ENCODE results near the gene XRCC2. TPM values are rescaled to one million over a fixed set of nuclear protein-coding genes. Genes with fewer than 3 reads are reported as not detected.
"Not testable (repeated sequence)": the region's sequence is repeated elsewhere in the genome, so short reads cannot be mapped to it uniquely, and the experiment has no call there.

The XRCC2 gene
- total RNA-seq, 1 donor from 2014 or later = 0.24 TPM

DNA sequence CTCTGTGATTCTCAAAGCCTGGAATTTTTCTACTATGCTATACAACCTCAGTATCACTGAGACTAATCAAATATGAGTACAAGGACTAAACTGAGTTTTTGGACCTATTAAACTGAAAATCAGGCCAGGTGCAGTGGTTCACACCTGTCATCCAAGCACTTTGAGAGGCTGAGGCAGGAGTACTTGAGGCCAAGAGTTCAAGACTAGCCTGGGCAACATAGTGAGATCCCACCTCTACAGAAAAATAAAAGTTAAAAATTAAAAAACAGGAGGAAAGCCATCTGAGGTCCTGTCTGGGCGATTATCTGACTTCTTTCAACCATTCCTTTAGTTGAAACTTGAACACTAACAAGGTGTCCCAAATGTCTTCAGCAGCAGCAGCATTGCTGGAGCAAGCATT lies 7.0 kb downstream of the XRCC2 start:
- intact Hi-C loops (cut with DNase I) = no loop called here

DNA sequence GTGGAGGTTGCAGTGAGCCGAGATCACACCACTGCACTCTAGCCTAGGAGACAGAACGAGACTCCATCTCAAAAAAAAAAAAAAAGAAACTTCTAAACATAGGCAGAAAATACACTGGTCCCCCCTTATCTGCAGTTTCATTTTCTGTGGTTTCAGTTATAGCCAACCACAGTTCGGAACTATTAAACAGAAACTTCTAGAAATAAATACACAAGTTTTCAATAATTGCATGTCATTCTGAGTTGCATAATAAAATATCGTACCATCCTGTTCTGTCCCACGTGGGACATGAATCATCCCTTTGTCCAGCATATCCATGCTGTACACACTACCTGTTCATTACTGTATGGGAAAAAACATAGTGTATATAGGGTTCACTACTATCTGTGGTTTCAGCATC lies 8.0 kb downstream of the XRCC2 start:
- DNase-seq (ENCODE audit: low spot score) = no peak
- intact Hi-C loops (cut with DNase I) = no loop called here

More for the DNA sequence above, 7.0 kb downstream of the XRCC2 start:
- no peak for DNase-seq (ENCODE audit: low spot score)

DNA sequence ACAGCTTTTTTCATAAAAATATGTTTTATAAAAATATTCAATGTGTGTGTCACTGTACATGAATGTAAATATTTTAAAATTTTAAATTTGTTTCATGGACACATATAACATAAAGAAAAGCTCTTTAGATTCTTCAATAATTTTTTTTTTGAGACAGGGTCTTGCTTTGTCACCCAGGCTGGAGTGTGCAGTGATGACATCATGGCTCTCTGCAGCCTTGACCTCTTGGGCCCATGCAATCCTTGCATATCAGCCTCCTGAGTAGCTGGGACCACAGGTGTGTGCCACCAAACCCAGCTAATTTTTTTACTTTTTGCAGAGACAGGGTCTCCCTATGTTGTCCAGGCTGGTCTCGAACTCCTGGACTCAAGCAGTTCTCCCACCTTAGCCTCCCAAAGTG lies 9.9 kb downstream of the XRCC2 start:
- intact Hi-C loops (cut with DNase I) = no loop called here
- DNase-seq (ENCODE audit: low spot score) = no peak

DNA sequence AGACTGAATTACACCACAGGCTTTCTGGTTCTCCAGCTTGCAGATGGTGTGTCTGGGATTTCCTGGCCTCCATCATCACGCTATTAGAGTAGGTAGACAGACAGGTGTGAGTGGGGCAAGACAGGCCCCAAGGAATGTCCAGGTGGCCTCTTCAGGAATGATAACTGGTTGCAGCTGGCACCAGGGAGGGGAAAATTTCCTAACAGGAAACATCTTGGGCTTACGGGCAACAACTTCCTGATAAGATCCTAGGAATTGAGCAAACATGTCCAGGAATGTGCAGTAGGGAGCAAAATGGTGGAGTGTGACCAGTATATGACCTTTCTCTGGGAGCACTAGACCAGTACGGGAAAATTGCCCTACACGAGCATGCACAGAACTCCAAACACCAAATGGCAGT lies 11.3 kb downstream of the XRCC2 start:
- DNase-seq (ENCODE audit: low spot score) = no peak
- intact Hi-C loops (cut with DNase I) = no loop called here

DNA sequence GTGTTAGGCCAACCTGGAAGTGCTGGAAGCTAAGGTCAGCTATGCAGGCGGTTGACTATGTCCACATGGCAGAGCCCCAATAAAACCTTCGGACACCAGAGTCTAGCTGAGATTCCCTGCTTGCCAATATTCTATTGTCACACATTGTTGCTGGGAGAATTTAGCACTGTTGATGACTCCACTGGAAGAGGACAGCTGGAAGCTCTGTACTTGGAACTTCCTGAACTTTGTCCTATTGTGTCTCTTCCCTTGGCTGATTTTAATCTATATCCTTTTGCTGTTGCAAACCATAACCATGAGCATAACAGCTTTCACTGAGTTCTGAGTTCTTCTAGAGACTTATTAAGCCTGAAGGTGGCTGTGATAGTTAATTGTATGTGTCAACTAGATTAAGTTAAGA lies 12.0 kb downstream of the XRCC2 start:
- DNase-seq (ENCODE audit: low spot score) = no peak
- intact Hi-C loops (cut with DNase I) = no loop called here

DNA sequence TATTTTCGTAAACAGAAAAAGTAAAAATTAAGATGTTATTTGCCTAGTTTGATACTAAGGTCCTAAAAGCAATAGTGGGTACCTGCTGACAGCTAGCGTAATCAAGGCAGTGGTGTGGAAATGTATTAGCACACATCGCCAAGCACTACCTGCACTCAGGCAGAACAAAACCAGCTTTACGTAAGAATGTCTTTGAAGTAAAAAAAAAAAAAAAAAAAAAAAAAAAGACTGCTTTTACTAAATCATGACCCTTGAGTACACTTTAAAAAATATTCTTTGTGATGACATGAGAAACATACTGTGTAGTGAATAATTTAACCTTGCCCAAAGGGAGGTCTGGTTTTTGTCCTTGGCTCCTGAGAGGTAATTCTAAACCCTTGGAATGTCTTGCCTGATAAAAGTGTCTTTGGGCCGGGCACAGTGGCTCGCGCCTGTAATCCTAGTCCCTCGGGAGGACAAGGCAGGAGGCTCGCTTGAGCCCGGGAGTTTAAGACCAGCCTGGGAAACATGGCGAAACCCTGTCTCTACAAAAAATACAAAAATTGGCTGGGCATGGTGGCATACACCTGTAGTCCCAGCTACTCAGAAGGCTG lies 12.7 kb downstream of the XRCC2 start:
- intact Hi-C loops (cut with DNase I) = no loop called here

DNA sequence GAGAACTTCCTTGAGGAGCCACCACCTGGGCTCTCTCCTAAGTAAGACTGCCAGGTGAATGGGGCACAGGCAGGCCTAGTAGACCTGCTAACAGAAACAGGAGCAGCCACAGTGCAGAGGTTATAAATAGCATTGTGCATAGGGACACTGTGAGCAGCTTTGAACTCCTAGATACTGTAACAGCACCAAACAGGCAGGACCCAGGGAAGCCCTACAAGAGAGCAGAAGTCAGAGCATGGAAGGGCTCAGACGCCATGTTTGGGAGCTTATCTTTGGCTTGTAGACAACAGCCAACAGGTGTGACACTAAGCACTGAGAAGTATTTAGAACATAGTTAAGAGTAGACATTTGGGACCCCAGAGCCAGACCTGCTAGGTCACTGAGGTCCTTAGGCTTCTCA lies 14.5 kb downstream of the XRCC2 start:
- intact Hi-C loops (cut with DNase I) = no loop called here
- no peak for DNase-seq (ENCODE audit: low spot score)

More for the DNA sequence above, 12.7 kb downstream of the XRCC2 start:
- DNase-seq (ENCODE audit: low spot score) = no peak

DNA sequence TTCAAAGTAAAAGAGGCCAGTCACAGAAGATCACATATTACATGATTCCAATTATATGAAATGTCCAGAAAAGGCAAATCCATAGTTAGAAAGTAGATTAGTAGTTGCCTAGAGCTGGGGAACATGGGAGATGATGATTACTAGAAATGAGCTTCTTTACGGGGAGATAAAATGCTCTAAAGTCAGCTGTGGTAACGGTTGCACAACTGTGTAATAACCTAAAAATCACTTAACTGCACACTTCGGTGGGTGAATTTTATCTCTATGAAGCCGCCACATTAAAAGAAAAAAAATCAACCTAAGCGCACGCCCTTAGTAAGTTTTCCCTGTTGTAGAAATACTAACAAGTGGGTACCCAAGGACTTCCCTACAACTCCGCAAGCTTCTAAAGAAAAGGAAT lies 15.9 kb downstream of the XRCC2 start:
- intact Hi-C loops (cut with DNase I) = no loop called here
- no peak for DNase-seq (ENCODE audit: low spot score)

DNA sequence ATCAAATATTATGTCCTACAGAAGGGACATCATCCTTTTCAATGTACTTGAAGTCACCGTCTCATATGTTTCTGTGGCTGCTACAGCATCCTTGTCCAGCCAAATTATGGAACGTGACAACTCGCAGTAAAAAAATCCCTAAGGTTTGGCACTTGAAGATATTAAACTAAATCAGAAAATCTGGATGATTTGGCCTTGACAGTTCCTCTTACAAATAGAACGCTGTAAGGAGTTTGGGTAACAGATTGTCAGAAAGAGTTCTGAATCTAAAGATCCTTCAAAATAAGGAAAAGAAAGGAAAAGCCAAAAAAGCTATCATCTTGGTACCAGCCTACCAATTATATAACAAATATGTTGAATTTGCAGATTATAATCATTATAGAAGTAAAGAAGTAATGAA lies 21.0 kb downstream of the XRCC2 start:
- DNase-seq (ENCODE audit: low spot score) = no peak
- intact Hi-C loops (cut with DNase I) = no loop called here

DNA sequence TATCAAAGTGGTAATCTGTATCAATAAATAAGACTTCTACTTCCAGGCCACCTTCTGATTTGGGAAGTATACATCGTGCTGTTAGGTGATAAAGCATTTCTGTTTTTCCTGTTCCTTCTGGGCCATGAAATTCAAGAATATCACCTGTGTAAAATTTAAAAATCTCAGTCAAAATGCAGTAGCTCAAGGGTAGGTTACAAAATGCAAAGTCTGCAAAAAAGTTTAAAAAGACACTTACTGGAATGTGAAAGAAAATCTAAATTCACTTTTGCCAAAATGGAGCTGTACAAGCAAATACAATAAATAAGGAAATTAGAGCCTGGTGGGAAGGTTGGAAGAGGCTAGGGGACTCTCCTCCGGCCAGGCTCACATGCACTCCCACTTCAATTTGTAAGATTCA lies 26.7 kb downstream of the XRCC2 start:
- intact Hi-C loops (cut with DNase I) = no loop called here

DNA sequence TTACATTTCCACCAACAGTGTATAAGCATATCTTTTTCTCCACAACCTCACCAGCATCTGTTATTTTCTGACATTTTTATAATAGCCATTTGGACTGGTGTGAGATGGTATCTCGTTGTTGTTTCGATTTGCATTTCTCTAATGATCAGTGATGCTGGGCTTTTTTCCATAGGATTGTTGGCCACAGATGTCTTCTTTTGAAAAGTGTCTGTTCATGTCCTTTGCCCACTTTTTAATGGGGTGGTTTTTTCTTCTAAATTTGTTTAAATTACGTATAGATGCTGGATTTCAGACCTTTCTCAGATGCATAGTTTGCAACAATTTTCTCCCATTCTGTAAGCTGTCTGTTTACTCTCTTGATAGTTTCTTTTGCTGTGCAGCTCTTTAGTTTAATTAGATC lies 28.9 kb downstream of the XRCC2 start:
- DNase-seq (ENCODE audit: low spot score) = no peak

More for the DNA sequence above, 26.7 kb downstream of the XRCC2 start:
- DNase-seq (ENCODE audit: low spot score) = no peak

DNA sequence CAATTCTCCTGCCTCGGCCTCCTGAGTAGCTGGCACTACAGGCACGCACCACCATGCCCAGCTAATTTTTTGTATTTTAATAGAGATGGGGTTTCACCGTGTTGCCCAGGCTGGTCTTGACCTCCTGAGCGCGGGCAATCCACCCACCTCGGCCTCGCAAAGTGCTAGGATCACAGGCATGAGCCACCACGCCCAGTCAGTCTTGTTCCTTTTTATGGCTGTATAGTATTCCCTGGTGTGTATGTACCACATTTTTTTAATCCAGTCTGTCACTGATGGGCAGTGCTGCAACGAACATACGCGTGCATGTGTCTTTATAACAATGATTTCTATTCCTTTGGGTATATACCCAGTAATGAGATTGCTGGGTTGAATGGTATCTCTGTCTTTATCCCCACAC lies 29.4 kb downstream of the XRCC2 start:
- intact Hi-C loops (cut with DNase I) = not testable (repeated sequence)

More for the DNA sequence above, 28.9 kb downstream of the XRCC2 start:
- intact Hi-C loops (cut with DNase I) = no loop called here

DNA sequence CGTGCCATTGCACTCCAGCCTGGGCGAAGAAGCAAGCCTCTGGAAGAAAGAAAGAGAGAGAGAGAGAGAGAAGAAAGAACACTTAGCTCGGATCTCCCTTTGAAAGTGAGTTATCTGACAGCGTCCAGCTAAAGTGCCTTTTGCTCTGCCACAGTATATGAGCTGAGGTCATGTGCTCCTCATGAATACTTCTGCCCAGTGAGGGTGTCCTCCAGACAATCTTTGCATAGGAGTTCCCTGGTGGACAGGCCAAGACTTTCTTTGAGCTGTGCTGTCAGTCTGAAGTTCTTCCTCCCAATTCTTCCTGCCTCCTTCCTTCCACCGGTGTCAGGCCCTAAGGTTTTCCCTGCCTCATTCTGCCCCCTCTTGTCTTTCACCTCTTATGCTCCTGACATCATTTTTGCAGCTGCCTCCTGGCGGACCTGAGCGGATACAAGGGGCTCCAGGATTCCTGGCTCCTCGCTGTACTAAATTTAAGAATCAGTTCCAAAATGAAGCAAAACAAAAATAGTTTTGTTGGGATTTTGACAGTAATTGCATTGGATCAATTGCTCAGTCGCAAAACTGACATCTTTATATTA lies 31.9 kb downstream of the XRCC2 start:
- no peak for DNase-seq (ENCODE audit: low spot score)
- intact Hi-C loops (cut with DNase I) = no loop called here

More for the DNA sequence above, 29.4 kb downstream of the XRCC2 start:
- not testable (repeated sequence) for DNase-seq (ENCODE audit: low spot score)

DNA sequence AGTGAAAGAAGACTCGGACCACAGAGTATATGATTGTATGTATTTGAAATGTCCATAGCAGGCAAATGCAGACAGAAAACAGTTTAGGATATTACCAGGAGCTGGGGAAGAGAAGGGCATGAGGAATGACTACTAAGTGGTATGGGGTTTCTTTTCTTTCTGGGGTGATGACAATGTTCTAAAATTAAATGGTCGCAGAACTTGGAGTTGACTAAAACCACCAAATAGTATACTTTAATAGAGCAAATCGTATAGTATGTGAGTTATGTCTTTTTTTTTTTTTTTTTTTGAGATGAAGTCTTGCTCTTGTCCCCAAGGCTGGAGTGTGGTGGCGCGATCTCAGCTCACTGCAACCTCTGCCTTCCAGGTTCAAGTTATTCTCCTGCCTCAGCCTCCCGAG lies 34.6 kb downstream of the XRCC2 start:
- intact Hi-C loops (cut with DNase I) = no loop called here
- no peak for DNase-seq (ENCODE audit: low spot score)

DNA sequence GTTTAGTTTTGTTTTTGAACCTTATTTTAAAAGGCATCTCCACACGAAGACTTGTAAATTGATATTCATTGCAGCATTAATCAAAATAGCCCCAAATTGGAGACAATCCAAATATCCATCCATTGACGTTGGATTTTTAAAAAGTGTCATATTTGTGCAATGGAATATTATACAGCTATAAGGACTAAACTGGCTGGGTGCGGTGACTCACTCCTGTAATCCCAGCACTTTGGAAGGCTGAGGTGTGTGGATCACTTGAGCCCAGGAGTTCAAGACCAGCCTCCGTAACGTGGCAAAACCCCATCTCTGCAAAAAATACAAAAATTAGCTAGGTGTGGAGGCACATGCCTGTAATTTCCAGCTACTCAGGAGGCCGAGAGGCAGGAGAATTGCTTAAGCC lies 35.1 kb downstream of the XRCC2 start:
- intact Hi-C loops (cut with DNase I) = no loop called here
- no peak for DNase-seq (ENCODE audit: low spot score)

DNA sequence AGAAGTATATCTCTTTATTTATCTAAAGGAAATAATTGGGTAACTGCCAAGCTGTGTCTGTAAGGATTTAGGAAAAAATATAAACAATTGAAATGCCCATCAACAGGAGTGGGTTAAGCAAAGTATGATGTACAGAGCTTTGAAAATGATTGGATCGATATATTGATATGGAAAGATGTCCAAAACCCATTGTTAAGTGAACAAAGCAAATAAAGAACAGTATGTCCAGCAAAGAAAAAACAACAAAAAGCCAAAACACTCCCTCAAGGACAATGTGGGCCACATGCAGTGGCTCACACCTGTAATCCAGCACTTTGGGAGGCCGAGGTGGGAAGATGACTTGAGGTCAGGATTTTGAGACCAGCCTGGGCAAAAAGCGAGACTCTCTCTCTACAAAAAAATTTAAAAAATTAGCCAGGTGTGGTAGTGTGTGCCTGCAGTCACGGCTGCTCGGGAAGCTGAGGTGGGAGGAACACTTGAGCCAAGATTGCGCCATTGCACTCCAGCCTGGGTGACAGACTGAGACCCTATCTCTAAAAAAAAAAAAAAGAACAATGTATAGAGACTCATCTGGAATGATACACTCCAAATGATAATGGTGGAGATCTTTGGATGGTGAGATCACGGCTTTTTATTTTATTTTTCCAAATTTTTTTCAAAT lies 37.9 kb downstream of the XRCC2 start:
- intact Hi-C loops (cut with DNase I) = no loop called here

DNA sequence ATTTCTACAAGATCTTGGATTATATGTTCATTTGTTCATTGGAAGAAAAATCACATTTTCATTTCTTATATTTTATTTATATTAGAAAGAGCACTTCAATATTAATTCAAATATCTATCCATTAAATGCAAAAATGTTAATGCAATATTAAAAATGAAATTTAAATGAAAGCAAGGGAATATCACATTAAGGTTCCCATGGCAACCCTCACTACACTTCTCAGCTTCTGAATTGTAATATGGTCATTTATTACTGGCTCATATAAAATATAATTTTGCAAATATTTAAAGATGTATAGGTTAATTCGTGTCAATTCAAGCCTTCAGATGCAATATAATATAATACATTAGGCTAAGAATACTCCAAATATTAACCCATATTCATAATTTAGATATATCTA lies 38.8 kb downstream of the XRCC2 start:
- intact Hi-C loops (cut with DNase I) = no loop called here
- no peak for DNase-seq (ENCODE audit: low spot score)

More for the DNA sequence above, 37.9 kb downstream of the XRCC2 start:
- no peak for DNase-seq (ENCODE audit: low spot score)

DNA sequence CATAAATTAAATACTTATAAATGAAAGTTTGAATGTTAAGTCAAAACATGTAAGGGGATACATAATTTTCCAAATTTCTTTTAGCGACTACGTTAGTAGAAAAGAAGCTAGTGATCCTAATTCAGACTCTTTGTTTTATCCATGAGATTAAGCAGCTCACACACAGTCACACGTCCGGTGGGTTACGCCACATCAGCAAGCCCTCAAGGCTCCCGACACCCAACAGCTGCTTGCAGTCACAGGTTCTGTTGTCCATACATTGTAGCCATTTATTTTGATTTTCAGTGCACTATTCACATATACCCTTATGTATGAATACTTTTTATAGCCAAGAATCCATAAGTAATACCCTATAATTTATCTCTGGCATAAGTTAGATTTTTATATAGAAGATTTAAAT lies 39.5 kb downstream of the XRCC2 start:
- intact Hi-C loops (cut with DNase I) = no loop called here
- DNase-seq (ENCODE audit: low spot score) = no peak

DNA sequence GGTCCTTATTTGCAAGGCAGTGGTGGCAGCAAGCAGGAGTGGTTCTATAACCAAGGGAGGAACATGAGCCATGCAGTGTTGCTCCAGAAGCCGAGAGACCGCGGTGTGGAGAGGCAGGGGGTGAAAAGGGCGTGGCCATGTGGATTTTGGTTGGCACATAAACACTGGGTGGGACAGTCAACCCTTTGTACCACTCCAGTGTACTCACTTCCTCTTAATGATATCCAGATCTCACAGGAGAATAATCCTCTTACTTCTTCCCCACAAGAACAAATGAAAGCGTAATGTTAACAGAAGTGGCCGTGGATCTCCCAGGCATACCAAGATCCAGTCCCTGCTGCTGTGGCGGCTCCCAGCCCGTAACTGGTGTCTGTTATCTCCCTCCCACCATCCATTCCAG lies 42.4 kb downstream of the XRCC2 start:
- intact Hi-C loops (cut with DNase I) = no loop called here
- DNase-seq (ENCODE audit: low spot score) = no peak

DNA sequence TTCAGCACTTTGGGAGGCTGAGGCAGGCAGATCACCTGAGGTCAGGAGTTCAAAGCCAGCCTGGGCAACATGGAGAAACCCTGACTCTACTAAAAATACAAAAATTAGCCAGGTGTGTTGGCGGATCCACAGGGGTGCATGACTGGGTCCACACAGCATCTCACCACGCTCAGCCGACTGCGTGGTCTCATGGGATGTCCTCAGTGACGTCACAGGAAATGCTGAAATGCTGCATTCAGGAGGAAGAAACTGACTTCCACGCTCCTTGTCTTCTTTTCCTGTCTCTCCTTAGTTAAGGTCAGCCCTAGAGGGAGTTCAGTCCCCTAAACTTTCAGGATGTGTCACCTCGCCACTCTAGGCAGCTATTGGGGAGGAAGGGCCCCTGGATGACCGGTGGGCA lies 42.9 kb downstream of the XRCC2 start:
- intact Hi-C loops (cut with DNase I) = no loop called here
- no peak for DNase-seq (ENCODE audit: low spot score)

DNA sequence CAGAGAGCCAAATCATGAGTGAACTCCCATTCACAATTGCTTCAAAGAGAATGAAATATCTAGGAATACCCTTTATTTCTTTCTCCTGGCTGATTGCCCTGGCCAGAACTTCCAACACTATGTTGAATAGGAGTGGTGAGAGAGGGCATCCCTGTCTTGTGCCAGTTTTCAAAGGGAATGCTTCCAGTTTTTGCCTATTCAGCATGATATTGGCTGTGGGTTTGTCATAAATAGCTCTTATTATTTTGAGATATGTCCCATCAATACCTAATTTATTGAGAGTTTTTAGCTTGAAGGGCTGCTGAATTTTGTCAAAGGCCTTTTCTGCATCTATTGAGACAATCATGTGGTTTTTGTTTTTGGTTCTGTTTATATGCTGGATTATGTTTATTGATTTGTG lies 47.2 kb downstream of the XRCC2 start:
- DNase-seq (ENCODE audit: low spot score); intact Hi-C loops (cut with DNase I): not testable (repeated sequence)

Measured in cardiac septum (tissue), 1 donor.